SU-DHL-6 (cell line): ENCODE measurements around the gene EIF1AX.

ENCODE experiments used
- CTCF ChIP-seq: fragments of 200-600 bp; sonication (generic); IDR thresholded peaks from one replicate; pipeline ENCODE4 v1.5.1; 2017; ENCODE audit warnings: antibody characterized with exemption, mild to moderate bottlenecking, low read length, moderate library complexity; ENCODE audit not compliant: insufficient read depth, poor library complexity, severe bottlenecking
- EZH2phosphoT487 ChIP-seq: fragments of 200-600 bp; sonication (generic), shearing (Covaris generic); conservative IDR thresholded peaks from 2 replicates; pipeline ENCODE4 v1.6.1; 2018; ENCODE audit warnings: mild to moderate bottlenecking, antibody characterized with exemption, low read length, moderate library complexity, mixed read lengths

GRCh38 chrX:20112022-20112774 is 29.4 kb downstream of the EIF1AX start:
- TF ChIP-seq CTCF (no peak), EZH2phosphoT487 (no peak)
